RPMI8226 (cell line): ENCODE data around the gene SLC6A12.
"Not testable (repeated sequence)": the region's sequence is repeated elsewhere in the genome, so short reads cannot be mapped to it uniquely, and the experiment has no call there.

Experiments used
- DNase-seq: peaks from one replicate; pipeline ENCODE4 v3.0.0-alpha.2; 2015

Gene SLC6A12

DNA sequence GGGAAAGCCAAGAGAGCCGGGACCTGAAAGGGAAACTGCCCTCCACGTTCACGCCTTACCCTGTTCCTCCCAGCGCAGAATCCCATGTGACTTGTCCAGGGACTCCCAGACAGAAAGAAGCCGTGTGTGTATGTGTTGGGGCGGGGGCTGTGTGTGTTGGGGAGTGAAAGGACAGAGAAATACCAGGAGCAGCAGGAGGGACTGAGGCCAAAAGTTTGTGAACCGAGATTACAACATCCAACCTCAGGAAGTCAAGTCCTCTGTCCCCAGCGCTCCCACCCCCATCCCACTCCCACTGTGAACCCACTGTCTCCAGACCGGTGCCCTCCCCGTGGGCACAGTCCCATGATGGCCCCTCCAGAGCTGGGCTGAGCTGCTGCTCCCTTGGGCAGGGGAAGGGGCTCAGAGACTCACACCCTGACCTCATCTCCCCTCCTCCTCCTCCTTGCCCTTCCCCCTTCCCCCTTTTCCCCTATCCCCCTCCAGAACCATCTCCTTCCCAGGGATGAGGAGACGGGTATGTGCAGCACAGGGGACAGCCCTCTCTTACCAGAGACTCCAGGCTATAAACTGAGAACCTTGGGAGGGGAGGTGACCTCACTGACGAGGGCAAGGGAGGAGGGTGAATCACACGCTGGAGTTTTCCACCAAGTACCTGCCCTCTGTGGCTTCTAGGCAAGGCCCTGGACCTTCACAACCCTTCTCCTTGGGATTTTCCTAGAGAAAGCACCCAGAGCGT, at the start of gene SLC6A12:
TSS of gene SLC6A12 (minus strand) at position 155 of the 739 bp plus-strand sequence. CDS start 4,171 bp downstream, outside the sequence.
- DNase-seq = no peak

DNA sequence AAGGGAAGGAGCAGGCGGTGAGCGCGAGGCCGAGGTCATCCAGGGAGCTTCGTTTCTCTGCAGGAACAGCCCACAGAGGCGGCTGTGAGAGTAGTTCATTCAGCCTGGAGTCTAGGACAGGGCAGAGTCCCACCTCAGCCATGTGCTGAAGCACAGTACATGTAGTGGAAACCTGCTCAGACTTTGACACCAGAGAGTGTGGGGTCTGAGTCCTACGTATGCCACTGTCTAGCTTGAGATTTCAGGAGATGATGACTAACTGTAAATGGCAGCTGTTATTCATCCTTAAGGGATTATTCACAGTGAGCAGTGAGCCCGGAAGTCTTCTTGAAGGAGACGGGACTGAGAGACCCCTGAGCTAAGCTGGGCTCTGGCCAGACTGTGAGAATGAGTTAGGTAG, 49.6 kb upstream of the SLC6A12 start:
- no peak for DNase-seq

DNA sequence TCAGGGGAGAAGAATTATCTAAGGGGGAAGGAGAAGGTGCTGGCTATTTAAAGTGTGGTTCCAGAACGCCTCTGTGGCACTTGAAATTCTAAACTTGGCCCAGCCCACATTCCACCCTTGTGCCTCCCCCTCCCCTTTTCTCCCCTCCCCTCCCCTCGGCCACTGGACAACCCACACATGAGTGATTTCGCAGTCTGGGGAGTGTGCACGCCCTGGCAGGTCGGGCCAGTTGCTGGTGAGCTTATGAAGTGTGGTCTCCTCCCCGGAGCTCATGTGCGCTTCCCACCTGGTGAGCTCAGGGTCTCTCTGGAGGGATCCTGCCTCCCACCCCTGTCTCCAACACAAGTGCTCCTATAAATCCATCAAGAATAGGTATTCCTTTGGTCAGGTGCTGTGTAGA, 48.9 kb upstream of the SLC6A12 start, which contains the start of gene SLC6A13:
TSS of gene SLC6A13 (minus strand) at position 20 of the 400 bp plus-strand sequence. CDS start 2,784 bp downstream, outside the sequence.
- DNase-seq = no peak

DNA sequence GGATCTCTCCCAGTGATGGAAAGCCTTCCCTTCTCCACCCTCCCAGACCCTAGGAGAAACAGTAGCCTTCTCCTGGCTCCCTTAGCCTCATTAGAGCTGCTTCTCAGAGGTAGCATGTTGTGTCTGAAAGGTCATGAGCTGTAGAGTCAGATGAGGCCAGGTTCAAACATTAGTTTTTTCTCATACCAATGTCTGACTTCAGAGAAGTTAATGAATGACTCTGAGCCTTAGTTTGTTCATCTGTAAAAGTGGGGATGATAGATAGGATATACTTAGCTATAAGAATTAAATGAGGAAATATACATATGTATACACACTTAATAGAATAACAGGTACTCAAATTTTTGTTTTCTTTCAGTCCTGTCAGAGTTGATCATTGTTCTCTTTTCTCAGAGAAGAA, 48.2 kb upstream of the SLC6A12 start:
- no peak for DNase-seq

DNA sequence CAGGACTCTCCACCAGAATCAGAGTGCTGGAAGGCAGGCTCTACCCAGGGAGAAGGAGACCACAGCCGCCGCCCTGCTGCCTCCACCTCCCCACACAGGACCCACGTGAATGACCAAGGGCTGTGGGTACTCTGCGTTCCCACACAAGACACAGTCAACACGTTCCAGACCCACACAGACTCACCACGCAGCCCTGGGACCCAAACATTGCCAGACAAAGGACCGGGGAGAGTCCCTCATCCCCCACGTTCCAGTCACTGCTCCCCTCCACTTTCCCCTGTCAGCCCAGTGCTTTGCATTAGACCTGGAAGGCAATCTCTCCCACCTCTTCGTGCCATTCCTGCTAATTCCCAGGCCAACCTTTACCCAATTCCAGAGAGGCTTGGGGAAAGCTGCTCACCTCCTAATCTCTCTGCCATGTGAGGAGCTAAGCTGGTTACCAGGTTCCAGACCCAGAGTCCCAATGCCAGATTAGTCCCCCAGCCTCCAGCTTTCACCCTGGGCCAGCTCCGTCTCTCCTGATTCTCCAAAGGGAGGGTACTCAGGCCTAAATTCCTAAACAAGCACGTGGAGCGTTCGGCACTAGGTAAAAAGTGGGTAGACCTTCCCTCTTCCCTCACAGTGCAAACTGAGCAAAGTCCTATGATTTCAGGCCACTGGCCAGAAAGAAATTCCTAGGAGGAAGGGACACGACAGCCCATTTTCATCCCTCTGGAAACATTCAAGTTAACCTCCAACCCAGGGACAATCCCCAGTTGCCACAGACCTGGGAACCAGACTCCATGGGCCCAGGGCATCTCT, 43.8 kb upstream of the SLC6A12 start:
- no peak for DNase-seq

DNA sequence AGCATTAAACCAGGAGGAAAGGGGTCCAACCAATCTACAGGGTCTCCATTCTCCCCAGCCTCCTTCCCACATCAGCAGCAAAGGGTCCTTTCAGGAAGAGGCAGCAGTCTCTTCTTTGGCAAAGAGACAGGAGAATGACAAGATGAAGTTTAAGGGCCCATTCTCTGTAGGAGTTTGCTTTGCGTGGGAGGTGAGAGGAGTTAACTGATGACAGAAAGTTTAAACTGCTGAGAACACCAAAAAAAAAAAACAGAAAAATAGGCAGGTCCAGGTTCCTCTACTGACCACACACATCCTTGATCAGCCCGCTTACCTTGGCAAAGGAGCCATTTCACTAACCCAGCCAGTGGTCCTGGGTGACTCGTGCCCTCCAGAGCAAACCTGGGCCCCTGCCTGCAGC, 43.0 kb upstream of the SLC6A12 start:
- DNase-seq = no peak

DNA sequence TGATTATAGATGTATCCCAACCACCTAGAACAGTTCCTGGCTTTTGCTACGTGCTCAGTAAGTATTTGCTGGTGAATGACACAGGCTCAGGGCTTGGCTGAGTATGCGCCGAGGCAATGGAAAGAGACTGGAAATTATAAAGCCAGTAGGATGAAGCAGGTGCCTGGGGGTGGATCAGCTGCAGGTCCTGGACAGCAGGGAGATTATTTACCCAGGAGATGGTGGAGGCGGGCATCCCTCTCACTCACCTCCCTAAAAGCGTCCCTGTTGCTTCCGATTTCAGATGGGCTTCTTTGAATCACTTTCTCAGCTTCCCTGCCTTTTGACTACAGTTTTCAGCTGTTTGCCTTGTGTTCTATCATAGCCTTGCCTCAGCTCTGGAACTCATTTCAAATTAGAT, 42.3 kb upstream of the SLC6A12 start:
- DNase-seq = no peak

DNA sequence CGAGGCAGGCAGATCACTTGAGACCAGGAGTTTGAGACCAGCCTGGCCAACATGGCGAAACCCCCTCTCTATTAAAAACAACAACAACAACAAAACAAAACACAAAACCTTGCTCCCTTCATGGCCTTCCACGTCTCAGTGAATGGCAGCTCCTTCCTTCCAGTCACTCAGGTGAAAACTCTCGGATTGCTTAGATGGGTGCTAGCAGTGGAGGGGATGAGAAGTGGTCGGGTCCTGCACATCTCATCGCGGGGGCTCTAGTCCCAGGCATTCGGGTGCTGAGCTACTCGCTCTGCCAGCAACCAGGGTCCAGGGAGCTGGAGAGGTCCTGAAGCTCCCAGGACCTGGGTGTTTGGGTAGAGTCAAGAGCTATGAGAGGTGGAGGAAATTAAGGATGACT, 41.0 kb upstream of the SLC6A12 start:
- no peak for DNase-seq

DNA sequence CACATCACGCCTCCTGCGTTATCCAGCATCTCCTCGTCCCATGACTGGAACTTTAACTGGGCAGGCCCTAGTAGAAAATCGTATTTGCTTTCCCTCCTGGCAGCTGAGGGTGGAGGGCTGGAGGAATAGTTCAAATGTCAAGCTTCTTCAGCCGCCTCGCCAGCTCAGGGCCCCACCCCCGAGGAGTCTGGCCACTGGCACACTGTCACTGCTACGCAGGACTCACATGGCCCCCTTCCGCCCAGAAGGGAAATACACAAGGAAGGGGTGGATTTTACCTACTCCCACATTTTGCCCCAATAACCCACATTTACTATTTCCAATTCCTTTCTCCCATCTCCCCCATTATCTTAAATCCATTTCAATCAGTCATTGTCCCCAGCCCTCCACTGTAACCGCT, 40.1 kb upstream of the SLC6A12 start:
- no peak for DNase-seq

DNA sequence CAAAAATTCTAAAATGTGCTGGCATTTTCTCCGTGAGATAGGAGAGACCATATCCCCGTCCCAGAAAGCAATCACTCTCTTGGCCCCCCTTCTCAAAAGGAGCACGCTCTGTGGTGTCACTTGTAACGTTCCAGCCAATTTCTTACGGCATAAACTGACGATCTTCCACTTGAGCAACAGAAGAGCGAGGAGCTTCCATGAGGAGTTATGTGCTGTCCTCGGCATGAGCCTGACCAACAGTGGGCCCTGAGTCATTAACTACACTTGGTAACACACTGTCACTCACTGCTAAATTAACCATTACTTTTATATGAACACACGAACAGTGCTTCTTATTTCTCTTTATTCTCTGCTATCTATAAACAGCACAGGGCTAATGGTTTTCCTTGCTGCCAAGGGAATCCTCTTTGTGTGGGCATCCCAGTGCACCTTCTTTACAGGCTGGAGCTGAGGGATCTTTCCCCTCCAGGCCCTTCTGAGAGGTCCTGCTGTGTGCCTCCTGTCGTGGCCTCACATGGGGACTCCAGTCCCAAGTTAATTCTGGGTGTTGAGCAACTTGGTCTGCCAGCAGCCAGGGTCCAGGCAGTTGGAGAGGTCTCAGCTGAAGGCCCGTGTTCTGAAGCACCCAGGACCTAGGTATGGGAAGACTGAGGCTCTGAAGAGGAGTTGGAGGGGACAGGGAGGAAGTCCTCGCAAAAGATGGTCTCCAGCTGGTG, 39.3 kb upstream of the SLC6A12 start:
- no peak for DNase-seq

DNA sequence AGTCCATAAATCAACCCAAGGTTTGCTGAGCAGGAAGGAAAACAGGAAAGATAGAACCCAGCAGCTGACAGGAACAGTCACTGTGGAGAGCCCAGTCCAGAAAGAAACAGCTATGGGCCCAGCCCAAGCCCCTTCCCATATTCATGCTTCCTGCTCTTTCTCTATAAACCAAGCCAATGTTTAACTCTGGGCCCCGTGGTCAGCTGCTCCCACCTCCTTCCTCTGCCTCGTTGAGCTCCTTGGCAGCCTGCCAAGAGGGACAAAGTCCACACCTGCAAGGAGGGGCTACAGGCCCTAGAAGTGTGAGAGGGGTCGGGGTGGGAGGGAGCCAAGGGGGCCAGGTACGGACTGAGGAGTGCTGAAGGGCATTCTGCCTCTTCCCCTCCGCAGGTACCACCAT, 38.7 kb upstream of the SLC6A12 start:
- no peak for DNase-seq

DNA sequence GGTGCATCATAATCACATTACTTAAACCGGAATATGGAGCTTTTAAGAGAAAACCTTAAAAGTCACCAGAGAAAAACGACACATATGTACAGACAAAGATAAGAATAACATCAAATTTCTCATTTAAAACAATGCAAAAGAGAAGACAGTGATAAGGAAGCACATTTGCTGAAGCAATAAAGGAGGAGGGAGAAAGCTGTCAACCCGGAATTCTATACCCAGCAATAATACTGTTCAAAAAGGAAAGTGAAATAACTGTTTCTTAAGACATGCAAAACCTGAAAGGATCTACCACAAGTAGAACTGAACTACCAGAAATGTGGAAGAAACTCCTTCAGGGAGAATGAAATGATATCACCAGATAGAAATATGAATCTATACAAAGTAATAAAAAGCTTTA, 33.3 kb upstream of the SLC6A12 start:
- no peak for DNase-seq

DNA sequence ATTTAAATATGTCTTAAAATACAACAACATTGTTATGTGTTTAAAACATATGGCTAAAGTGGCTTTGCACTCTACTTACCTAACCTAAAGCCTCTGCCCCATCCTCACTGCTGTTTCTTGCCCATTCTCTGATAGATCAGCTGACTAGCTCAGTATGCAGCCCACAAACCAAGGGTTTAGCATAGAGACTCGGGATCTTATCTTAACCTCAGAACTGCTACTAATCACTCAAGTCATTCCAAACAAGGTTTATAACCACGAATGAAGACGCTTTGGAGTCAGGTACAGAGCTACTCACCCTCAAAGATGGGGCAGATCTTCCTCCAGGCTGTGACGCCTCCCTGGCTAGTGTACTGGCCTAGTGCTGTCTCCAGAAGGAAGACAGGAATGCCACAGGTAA, 29.4 kb upstream of the SLC6A12 start:
- DNase-seq = no peak

DNA sequence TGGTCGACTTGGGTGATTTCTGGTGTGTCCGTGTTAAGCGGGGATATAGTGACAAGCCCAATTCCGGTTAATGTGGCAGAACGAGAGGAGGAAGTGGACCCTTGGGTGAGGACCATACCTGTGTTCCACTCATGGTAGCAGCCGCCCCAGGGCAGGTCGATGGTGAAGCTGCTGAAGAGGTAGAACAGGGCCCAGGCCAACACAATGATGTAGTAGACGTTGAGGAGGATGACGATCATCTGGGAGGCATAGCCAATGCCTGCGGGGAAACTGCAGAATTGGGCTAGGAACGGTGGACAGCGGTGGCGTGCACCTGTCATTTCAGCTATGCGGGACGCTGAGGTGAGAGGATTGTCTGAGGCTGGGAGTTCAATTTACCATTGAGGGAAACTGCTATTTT, 28.5 kb upstream of the SLC6A12 start:
- DNase-seq = no peak

DNA sequence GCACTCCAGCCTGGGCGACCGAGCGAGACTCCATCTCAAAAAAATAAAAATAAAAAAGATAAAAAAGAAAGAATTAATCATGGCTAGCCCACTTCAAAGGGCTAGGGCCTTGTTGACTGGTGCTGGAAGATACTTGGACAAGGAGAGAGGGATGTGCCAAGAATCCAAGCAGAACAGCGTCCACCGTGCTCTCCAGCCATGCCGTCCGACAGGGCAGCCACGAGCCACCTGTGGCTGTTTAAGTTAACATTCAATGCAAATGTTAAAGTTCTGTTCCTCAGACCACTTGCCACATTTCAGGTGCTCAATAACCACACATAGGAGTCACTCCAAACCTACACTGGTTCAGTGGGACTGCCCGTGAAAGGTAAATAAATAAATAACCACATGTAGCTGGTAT, 27.3 kb upstream of the SLC6A12 start:
- no peak for DNase-seq

DNA sequence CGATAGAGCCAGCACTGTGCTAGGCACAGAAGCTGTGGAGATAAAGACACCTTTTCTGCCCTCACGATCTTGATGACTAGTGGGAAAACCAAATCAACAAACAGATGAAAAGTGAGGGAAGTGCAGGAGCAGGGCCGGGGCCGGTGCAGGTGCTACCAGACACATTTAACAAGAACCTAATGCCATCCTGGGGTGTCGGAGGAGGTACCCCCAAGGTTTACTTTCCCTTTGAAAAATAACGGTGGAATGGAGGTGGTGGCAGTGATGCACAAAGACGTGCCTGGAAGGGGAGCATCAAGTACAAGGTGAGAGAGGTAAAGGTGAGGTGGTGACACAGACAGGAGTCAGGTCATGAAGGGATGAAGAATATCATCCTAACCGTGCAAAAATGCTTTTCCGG, 26.6 kb upstream of the SLC6A12 start:
- DNase-seq = no peak

DNA sequence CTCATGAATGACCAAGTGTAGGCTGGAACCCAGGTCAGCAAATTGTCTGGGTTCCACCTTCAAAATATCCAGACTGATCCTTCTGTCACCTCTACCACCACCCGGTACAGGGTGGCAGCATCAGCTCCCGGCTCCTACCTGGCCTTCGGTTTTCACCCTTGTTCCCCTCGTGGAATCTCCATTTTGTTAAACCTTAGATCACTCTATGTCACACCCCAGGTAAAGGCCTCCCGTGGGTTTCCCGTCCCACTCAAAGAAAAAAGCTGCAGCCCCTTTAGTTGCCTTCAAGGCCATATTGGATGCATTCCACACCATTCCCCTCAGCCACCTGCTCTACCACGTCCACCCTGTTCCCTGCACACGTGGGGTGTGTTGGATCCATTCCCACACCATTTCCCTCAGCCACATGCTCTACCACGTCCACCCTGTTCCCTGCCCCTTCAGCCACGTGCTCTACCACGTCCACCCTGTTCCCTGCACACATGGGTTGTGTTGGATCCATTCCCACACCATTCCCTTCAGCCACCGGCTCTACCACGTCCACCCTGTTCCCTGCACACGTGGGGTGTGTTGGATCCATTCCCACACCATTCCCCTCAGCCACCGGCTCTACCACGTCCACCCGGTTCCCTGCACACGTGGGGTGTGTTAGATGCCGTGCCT, 24.9 kb upstream of the SLC6A12 start:
- no peak for DNase-seq

DNA sequence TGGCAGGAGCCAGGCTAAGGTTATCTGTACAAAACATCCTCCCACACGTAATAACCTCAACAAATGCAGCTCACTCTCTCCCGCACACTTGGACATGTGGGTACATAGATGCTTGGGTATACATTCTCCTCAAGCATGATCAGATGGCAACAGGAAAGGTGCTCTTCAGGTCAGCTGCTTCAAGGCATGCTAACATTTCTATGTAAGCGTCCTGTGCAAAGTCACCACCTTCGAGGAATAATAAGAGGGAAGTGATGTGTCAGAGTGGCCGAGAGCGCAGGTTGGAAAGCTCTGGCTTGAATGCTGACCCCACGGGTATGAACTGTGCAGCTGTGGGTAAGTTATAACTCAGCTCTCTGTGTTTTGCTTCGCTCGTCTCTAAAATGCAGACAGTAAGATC, 24.2 kb upstream of the SLC6A12 start:
- no peak for DNase-seq

DNA sequence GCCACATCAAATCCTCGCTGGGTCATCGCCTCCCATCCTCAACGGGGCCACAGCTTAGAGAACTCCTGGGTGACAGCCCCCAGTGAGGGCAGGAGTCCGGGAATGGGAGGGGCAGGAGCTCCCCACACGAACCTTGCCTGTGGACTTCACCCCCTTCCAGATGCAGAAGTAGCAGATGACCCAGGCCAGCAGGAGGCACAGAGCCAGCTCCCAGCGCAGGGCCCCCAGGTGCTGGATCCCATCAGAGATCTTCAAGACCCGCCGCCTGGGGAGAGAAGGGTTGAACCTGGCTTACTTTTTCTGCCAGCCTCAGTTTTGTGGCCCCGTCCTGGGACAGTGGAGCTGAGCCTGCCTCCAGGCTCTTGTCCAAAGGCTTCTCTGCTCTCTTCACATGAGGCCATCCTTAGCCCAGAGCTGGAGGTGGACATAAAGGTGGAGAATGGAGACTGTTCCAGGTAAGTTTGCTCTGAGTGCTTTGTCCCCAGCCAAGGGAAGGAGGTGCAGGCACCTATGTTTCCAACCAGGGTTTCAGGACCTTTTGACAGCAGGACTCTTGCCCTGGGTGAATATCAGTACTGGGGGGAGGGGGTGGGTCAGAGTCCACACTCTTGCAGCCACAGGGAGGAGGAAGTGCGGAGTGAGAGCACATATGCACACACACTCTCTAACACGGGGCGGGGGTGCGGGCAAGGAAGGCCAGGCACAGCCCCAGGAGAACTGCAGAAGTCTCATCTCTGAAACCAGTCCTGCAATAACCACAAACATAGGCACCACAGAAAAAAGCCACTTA, 23.3 kb upstream of the SLC6A12 start:
- DNase-seq = no peak

DNA sequence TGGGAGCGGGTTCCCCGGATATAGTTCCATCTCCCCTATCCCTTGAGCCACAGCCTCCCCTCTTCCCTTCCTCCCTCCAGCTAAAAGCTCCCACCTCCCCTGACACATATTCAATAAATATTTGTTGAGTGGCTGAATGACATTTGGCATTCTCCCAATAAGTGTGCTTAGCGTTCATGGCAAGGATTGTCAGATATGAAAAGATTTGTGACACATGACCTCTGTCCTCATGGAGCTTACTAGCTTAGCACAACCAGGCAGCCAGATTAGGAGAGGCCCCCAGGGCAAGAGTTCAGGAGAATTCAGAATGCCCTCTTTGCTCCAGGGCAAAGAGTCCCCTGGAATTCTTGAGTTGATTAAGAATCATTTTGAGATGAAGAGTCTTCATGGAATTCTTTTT, 22.5 kb upstream of the SLC6A12 start:
- no peak for DNase-seq

DNA sequence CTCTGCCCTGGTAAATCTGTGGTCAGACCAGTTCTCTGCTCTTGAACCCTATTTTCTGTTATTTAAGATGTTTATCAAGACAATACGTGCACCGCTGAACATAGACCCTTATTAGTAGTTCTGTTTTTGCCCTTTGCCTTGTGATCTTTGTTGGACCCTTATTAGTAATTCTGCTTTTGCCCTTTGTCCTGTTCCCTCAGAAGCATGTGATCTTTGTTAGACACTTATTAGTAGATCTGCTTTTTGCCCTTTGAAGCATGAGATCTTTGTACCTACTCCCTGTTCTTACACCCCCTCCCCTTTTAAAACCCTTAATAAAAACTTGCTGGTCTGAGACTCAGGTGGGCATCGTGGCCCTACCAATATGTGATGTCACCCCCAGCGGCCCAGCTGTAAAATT, 22.0 kb upstream of the SLC6A12 start:
- not testable (repeated sequence) for DNase-seq

DNA sequence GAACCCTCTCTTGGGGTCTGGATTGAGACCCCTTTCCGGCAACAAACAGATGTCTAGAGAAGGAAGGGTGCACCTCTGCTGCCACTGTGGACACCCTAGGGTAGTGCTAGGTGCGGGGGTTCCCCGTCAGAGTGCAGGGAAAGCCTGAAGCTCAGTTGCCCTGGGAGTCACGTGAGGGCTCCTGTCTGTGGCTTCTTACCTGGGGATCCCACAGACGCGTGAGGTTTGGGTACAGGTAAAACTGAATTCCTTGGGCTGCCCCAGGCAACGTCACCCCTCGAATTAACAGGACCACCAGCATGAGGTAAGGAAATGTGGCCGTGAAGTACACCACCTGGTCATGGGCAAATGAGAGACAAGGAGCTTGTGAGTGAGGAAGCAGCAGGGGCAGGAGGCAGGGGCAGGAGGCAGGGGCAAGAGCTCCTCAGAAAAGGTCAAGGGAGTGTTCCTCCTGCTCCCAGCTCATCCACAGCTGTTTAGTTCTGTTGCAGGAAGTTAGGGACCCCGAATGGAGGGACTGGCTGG, 21.0 kb upstream of the SLC6A12 start:
- no peak for DNase-seq
